GM23338 (cell line): Measurements from ENCODE around the gene OR2M7. TPM values are rescaled to one million over a fixed set of nuclear protein-coding genes. Genes with fewer than 3 reads are reported as not detected.

Experiments
- ATAC-seq: fragments of 200-7000 bp; cut with Tn5 transposase; 3 replicates; pipeline ENCODE4 v1.9.1; 2020
- DNase-seq: peaks from one replicate; pipeline ENCODE4 v3.0.0-alpha.2; 2015; ENCODE audit warnings: low spot score
- H2AFZ ChIP-seq: fragments of 200-600 bp; sonication (generic); 2 replicates; pipeline ENCODE4 v1.8.0; 2016; ENCODE audit warnings: antibody characterized with exemption, mild to moderate bottlenecking, moderate library complexity
- H3F3A ChIP-seq: fragments of 200-600 bp; sonication (generic); replicated peaks from 2 replicates; pipeline ENCODE4 v1.8.0; 2017; ENCODE audit warnings: antibody characterized with exemption, mixed run types, low read depth
- H3K27ac ChIP-seq: fragments of 200-600 bp; sonication (generic); 2 replicates; pipeline ENCODE4 v1.6.1; 2016; ENCODE audit warnings: low read depth
- H3K27me3 ChIP-seq: fragments of 200-600 bp; sonication (generic); 2 replicates; pipeline ENCODE4 v1.8.0; 2016; ENCODE audit warnings: mild to moderate bottlenecking, mixed run types, moderate library complexity; ENCODE audit not compliant: insufficient read depth
- H3K36me3 ChIP-seq: fragments of 200-600 bp; sonication (generic); 2 replicates; pipeline ENCODE4 v1.8.0; 2016; ENCODE audit warnings: mild to moderate bottlenecking; ENCODE audit not compliant: insufficient read depth
- H3K4me1 ChIP-seq: fragments of 200-600 bp; sonication (generic); 2 replicates; pipeline ENCODE4 v1.8.0; 2016; ENCODE audit warnings: mild to moderate bottlenecking, moderate library complexity; ENCODE audit not compliant: insufficient read depth
- H3K4me2 ChIP-seq: fragments of 200-600 bp; sonication (generic); 2 replicates; pipeline ENCODE4 v1.7.1; 2017; ENCODE audit warnings: mixed run types
- H3K4me3 ChIP-seq: fragments of 200-600 bp; sonication (generic); 2 replicates; pipeline ENCODE4 v1.6.1; 2016; ENCODE audit warnings: mixed run types
- H3K79me2 ChIP-seq: fragments of 200-600 bp; sonication (generic); replicated peaks from 2 replicates; pipeline ENCODE4 v1.8.0; 2017; ENCODE audit warnings: mild to moderate bottlenecking; ENCODE audit not compliant: insufficient read depth
- H3K9me2 ChIP-seq: fragments of 200-600 bp; sonication (generic); 2 replicates; pipeline ENCODE4 v1.8.0; 2017; ENCODE audit not compliant: insufficient read depth
- H4K20me1 ChIP-seq: fragments of 200-600 bp; sonication (generic); replicated peaks from 2 replicates; pipeline ENCODE4 v1.8.0; 2017; ENCODE audit warnings: mild to moderate bottlenecking; ENCODE audit not compliant: insufficient read depth
- H3K27ac Mint-ChIP-seq: 2 replicates; pipeline ENCODE4 v1.8.0; 2020; ENCODE audit warnings: inconsistent platforms, mild to moderate bottlenecking, moderate library complexity, mixed read lengths
- H3K27me3 Mint-ChIP-seq: 3 replicates; pipeline ENCODE4 v1.8.0; 2022; ENCODE audit warnings: low read depth, mild to moderate bottlenecking, moderate library complexity, mixed read lengths, inconsistent platforms; ENCODE audit not compliant: insufficient read depth, poor library complexity
- H3K36me3 Mint-ChIP-seq: 3 replicates; pipeline ENCODE4 v1.8.0; 2021; ENCODE audit warnings: low read depth, mild to moderate bottlenecking, inconsistent platforms, moderate library complexity, mixed read lengths
- H3K4me1 Mint-ChIP-seq: 3 replicates; pipeline ENCODE4 v1.8.0; 2020; ENCODE audit warnings: mild to moderate bottlenecking, inconsistent platforms, mixed read lengths
- H3K4me3 Mint-ChIP-seq: 3 replicates; pipeline ENCODE4 v1.8.0; 2021; ENCODE audit warnings: moderate library complexity, mild to moderate bottlenecking, inconsistent platforms, mixed read lengths
- H3K9me3 Mint-ChIP-seq: 3 replicates; pipeline ENCODE4 v1.8.0; 2020; ENCODE audit warnings: moderate library complexity, mild to moderate bottlenecking, inconsistent platforms, mixed read lengths
- CREB1 ChIP-seq: fragments of 250-450 bp; sonication (Bioruptor Pico); IDR thresholded peaks from 2 replicates; pipeline ENCODE4 v1.5.0; 2020; ENCODE audit warnings: low read depth, mild to moderate bottlenecking, moderate library complexity
- CTCF ChIP-seq, 2 experiments: fragments of 200-600 bp in 1 of 2; sonication (generic) in 1 of 2; conservative IDR thresholded peaks; 2 replicates each; pipeline versions ENCODE4 v1.5.1 to v1.6.1; 2016 to 2017; ENCODE audit warnings: antibody characterized with exemption in 2 of 2, low read depth in 2 of 2, mild to moderate bottlenecking in 2 of 2, moderate library complexity in 1 of 2
- EZH2 ChIP-seq: fragments of 200-600 bp; sonication (generic); IDR thresholded peaks from one replicate; pipeline ENCODE4 v1.8.0; 2017; ENCODE audit warnings: antibody characterized with exemption, mild to moderate bottlenecking, low read depth; ENCODE audit not compliant: unreplicated experiment
- EZH2phosphoT487 ChIP-seq: fragments of 200-600 bp; sonication (generic); IDR thresholded peaks from one replicate; pipeline ENCODE4 v1.8.1; 2018; ENCODE audit warnings: antibody characterized with exemption; ENCODE audit not compliant: unreplicated experiment
- POLR2AphosphoS5 ChIP-seq: IDR thresholded peaks from 2 replicates; pipeline ENCODE4 v1.6.1; 2016; ENCODE audit warnings: antibody characterized with exemption, low read depth
- STAT1 ChIP-seq: IDR thresholded peaks from one replicate; pipeline ENCODE4 v1.6.1; 2016; ENCODE audit warnings: antibody characterized with exemption; ENCODE audit not compliant: unreplicated experiment
- ZNF114 ChIP-seq: fragments of 250-450 bp; sonication (Bioruptor Pico); IDR thresholded peaks from 2 replicates; pipeline ENCODE4 v1.5.0; 2020; ENCODE audit warnings: mild to moderate bottlenecking, moderate library complexity
- ZNF331 ChIP-seq: fragments of 250-450 bp; sonication (Bioruptor Pico); IDR thresholded peaks from 2 replicates; pipeline ENCODE4 v1.5.0; 2020; ENCODE audit warnings: low read depth, mild to moderate bottlenecking, moderate library complexity
- ZNF462 ChIP-seq: fragments of 250-450 bp; sonication (Bioruptor Pico); IDR thresholded peaks from 2 replicates; pipeline ENCODE4 v1.5.0; 2020; ENCODE audit warnings: mild to moderate bottlenecking, moderate library complexity
- polyA plus RNA-seq: library from polyadenylated mRNA; unstranded; fragments of >200 nt; fragmentation: Nextera tagmentation; extraction: Ambion mirVana; gene quantifications from 2 replicates; pipeline ENCODE4 v1.2.1, GENCODE V29; 2016
- total RNA-seq: library from RNA; depleted of rRNA; stranded (reverse); fragments of >200 nt; shearing (Covaris generic); gene quantifications from 2 replicates; pipeline ENCODE4 v1.2.3, GENCODE V29; 2014
- TF ChIP-seq, protein P1 (sequence below): IDR thresholded peaks from 2 replicates; pipeline ENCODE4 v1.6.1; 2016; ENCODE audit warnings: antibody characterized with exemption

Gene OR2M7
- total and polyA plus RNA-seq, 2 experiments from 2014 or later, result not detected

GRCh38 chr1:248359415-248359814 lies 35.0 kb upstream of the OR2M7 start:
- no peaks in the 10 kb centered on the region for H3F3A ChIP-seq
- H3K27ac Mint-ChIP-seq, result no peak overlapping the region
- no peak for DNase-seq
- TF ChIP-seq ZNF114 (CRISPR knock-in tag) (no peak), POLR2AphosphoS5 (no peak), EZH2phosphoT487 (no peak), ZNF331 (CRISPR knock-in tag) (no peak), ZNF462 (CRISPR knock-in tag) (no peak), CREB1 (CRISPR knock-in tag) (no peak), STAT1 (no peak), CTCF (conservative IDR thresholded peaks at IDR 0.05; ENCODE audit: low read depth in 2 of 2) (no peak), EZH2 (no peak)
- TF ChIP-seq, protein P1, sequence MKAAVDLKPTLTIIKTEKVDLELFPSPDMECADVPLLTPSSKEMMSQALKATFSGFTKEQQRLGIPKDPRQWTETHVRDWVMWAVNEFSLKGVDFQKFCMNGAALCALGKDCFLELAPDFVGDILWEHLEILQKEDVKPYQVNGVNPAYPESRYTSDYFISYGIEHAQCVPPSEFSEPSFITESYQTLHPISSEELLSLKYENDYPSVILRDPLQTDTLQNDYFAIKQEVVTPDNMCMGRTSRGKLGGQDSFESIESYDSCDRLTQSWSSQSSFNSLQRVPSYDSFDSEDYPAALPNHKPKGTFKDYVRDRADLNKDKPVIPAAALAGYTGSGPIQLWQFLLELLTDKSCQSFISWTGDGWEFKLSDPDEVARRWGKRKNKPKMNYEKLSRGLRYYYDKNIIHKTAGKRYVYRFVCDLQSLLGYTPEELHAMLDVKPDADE, result no peak
- H3K4me2 ChIP-seq, result no peak overlapping the region
- peaks cover 20% of the 10 kb centered on the region for H3K36me3 Mint-ChIP-seq
- H3K36me3 ChIP-seq, result no peaks in the 10 kb centered on the region
- H3K9me3 Mint-ChIP-seq, result peaks cover 85% of the 10 kb centered on the region
- H3K9me2 ChIP-seq, result no peaks in the 10 kb centered on the region
- no peak overlapping the region for H3K4me3 ChIP-seq
- no peaks in the 10 kb centered on the region for H3K27me3 Mint-ChIP-seq
- H3K4me3 Mint-ChIP-seq, result no peak overlapping the region
- H3K4me1 Mint-ChIP-seq, result no peaks in the 10 kb centered on the region
- no peak overlapping the region for H3K27ac ChIP-seq
- no peaks in the 10 kb centered on the region for H3K27me3 ChIP-seq
- H3K79me2 ChIP-seq, result no peaks in the 10 kb centered on the region
- no peaks in the 10 kb centered on the region for H3K4me1 ChIP-seq
- no peak overlapping the region for H2AFZ ChIP-seq
- no peaks in the 10 kb centered on the region for H4K20me1 ChIP-seq
- ATAC-seq, result no peak
